Iris pigment epithelial cell (primary cell): ENCODE results near the gene PPM1D.
"Not testable (repeated sequence)": the region's sequence is repeated elsewhere in the genome, so short reads cannot be mapped to it uniquely, and the experiment has no call there.

Experiments
- DNase-seq: peaks from one replicate; pipeline ENCODE4 v3.0.0-alpha.2; 2011; ENCODE audit warnings: low read depth

PPM1D gene

GRCh38 chr17:60594170-60594569 lies 5.8 kb upstream of the PPM1D start:
- not testable (repeated sequence) for DNase-seq

GRCh38 chr17:60594734-60595133 lies 5.3 kb upstream of the PPM1D start:
- no peak for DNase-seq

GRCh38 chr17:60597297-60597696 lies 2.7 kb upstream of the PPM1D start:
- no peak for DNase-seq

GRCh38 chr17:60598001-60598736 lies 1.8 kb upstream of the PPM1D start:
- DNase-seq = no peak

- DNase-seq = no peak
Measured at GRCh38 chr17:60599220-60599619, 773 bp upstream of the PPM1D start.

GRCh38 chr17:60600490-60601446 lies 775 bp downstream of the PPM1D start:
- DNase-seq = peak; percentile 89

GRCh38 chr17:60601447-60602384 lies 1.7 kb downstream of the PPM1D start:
- peak; percentile 82 for DNase-seq

- peak; percentile 18 for DNase-seq
Measured at GRCh38 chr17:60602385-60602742, 2.4 kb downstream of the PPM1D start.

GRCh38 chr17:60602871-60603270 lies 2.9 kb downstream of the PPM1D start:
- no peak for DNase-seq

GRCh38 chr17:60603477-60603876 lies 3.5 kb downstream of the PPM1D start:
- DNase-seq = not testable (repeated sequence)

GRCh38 chr17:60604686-60605334 lies 4.8 kb downstream of the PPM1D start:
- DNase-seq = peak; percentile 67

GRCh38 chr17:60606036-60606435 lies 6.0 kb downstream of the PPM1D start:
- DNase-seq = no peak

- DNase-seq = peak; percentile 33
Measured at GRCh38 chr17:60610473-60610872, 10.5 kb downstream of the PPM1D start.

- not testable (repeated sequence) for DNase-seq
Measured at GRCh38 chr17:60611321-60611720, 11.3 kb downstream of the PPM1D start.

- no peak for DNase-seq
Measured at GRCh38 chr17:60613325-60613724, 13.3 kb downstream of the PPM1D start.

- DNase-seq = not testable (repeated sequence)
Measured at GRCh38 chr17:60613796-60614195, 13.8 kb downstream of the PPM1D start.

GRCh38 chr17:60614247-60614646 lies 14.3 kb downstream of the PPM1D start:
- DNase-seq = not testable (repeated sequence)

GRCh38 chr17:60615108-60615507 lies 15.1 kb downstream of the PPM1D start:
- no peak for DNase-seq

GRCh38 chr17:60615840-60616239 lies 15.8 kb downstream of the PPM1D start:
- no peak for DNase-seq

- no peak for DNase-seq
Measured at GRCh38 chr17:60618080-60618479, 18.1 kb downstream of the PPM1D start.

- peak; percentile 41 for DNase-seq
Measured at GRCh38 chr17:60618854-60619526, 19.0 kb downstream of the PPM1D start.
